K562 (cell line): Measurements from ENCODE around the gene TARBP2. TPM values are rescaled to one million over a fixed set of nuclear protein-coding genes. Genes with fewer than 3 reads are reported as not detected.

ENCODE experiments used
- ARID2 ChIP-seq: fragments of 450-650 bp; IDR thresholded peaks from 2 replicates; pipeline ENCODE4 v1.6.1; 2017; ENCODE audit warnings: antibody characterized with exemption, mild to moderate bottlenecking
- CC2D1A ChIP-seq: fragments of 450-650 bp; IDR thresholded peaks from 2 replicates; pipeline ENCODE4 v1.6.1; 2017; ENCODE audit warnings: mild to moderate bottlenecking
- CTBP1 ChIP-seq: fragments of 450-650 bp; IDR thresholded peaks from 2 replicates; pipeline ENCODE4 v1.6.1; 2016; ENCODE audit warnings: borderline replicate concordance
- DEAF1 ChIP-seq: fragments of 450-650 bp; formaldehyde crosslinking; IDR thresholded peaks from 2 replicates; pipeline ENCODE4 v1.4.0; 2020; ENCODE audit warnings: mild to moderate bottlenecking, moderate library complexity
- EWSR1 ChIP-seq: fragments of 450-650 bp; IDR thresholded peaks from 2 replicates; pipeline ENCODE4 v1.6.1; 2018; ENCODE audit warnings: borderline replicate concordance, mild to moderate bottlenecking, low read depth, moderate library complexity; ENCODE audit not compliant: partially characterized antibody
- GABPB2 ChIP-seq: fragments of 250-450 bp; sonication (Bioruptor Pico); conservative IDR thresholded peaks from 2 replicates; pipeline ENCODE4 v1.5.1; 2021; ENCODE audit warnings: mild to moderate bottlenecking
- GMEB1 ChIP-seq: fragments of 250-450 bp; sonication (Bioruptor Pico); IDR thresholded peaks from 2 replicates; pipeline ENCODE4 v1.4.0; 2020; ENCODE audit warnings: mild to moderate bottlenecking
- JUND ChIP-seq, 2 experiments: IDR thresholded peaks; 2 replicates in 1 of 2; 3 replicates in 1 of 2; pipeline ENCODE4 v1.6.1; 2011; ENCODE audit warnings: borderline replicate concordance in 2 of 2, low read depth in 2 of 2, low read length in 2 of 2, improper control_type of control experiment in 1 of 2, missing biosample characterization in 1 of 2, missing genetic modification characterization in 1 of 2, missing genetic modification reagents in 1 of 2
- MAX ChIP-seq: sonication (generic); formaldehyde crosslinking; IDR thresholded peaks from 2 replicates; pipeline ENCODE4 v1.9.0; 2022; ENCODE audit warnings: mild to moderate bottlenecking, missing genetic modification reagents
- MYC ChIP-seq, 2 experiments: fragments of 250-450 bp in 1 of 2; sonication (Bioruptor Pico) in 1 of 2; IDR thresholded peaks; 2 replicates each; pipeline versions ENCODE4 v1.5.1 to v1.6.1; 2012 to 2021; ENCODE audit warnings: low read depth in 2 of 2, borderline replicate concordance in 1 of 2, improper control_type of control experiment in 1 of 2, low read length in 1 of 2, mild to moderate bottlenecking in 1 of 2, moderate library complexity in 1 of 2
- RAD21 ChIP-seq, 2 experiments: fragments of 250-450 bp in 1 of 2; fragments of 450-650 bp in 1 of 2; sonication (Bioruptor Pico) in 1 of 2; formaldehyde crosslinking in 1 of 2; IDR thresholded peaks in 1 of 2; conservative IDR thresholded peaks in 1 of 2; 2 replicates each; pipeline versions ENCODE4 v1.4.0 to v1.8.0; 2020 to 2022; ENCODE audit warnings: mild to moderate bottlenecking in 2 of 2, moderate library complexity in 1 of 2
- RB1 ChIP-seq: fragments of 450-650 bp; IDR thresholded peaks from 2 replicates; pipeline ENCODE4 v1.6.1; 2017; ENCODE audit warnings: low read depth, mild to moderate bottlenecking
- RCOR1 ChIP-seq, 2 experiments: IDR thresholded peaks; 2 replicates each; pipeline ENCODE4 v1.6.1; 2012; ENCODE audit warnings: low read depth in 2 of 2, low read length in 2 of 2, borderline replicate concordance in 1 of 2, improper control_type of control experiment in 1 of 2
- SMAD3 ChIP-seq: fragments of 450-650 bp; formaldehyde crosslinking; conservative IDR thresholded peaks from 2 replicates; pipeline ENCODE4 v1.4.0; 2020; ENCODE audit warnings: mild to moderate bottlenecking
- STAG1 ChIP-seq: sonication (generic); formaldehyde crosslinking; IDR thresholded peaks from 2 replicates; pipeline ENCODE4 v1.5.0; 2020; ENCODE audit warnings: missing genetic modification reagents, borderline replicate concordance
- TEAD4 ChIP-seq, 2 experiments: sonication (generic) in 1 of 2; formaldehyde crosslinking in 1 of 2; IDR thresholded peaks; 2 replicates each; pipeline versions ENCODE4 v1.6.1 to v1.8.0; 2012 to 2022; ENCODE audit warnings: borderline replicate concordance in 1 of 2, inconsistent platforms in 1 of 2, low read length in 1 of 2, mild to moderate bottlenecking in 1 of 2, missing genetic modification reagents in 1 of 2
- YY1 ChIP-seq, 3 experiments: IDR thresholded peaks; 2 replicates each; pipeline ENCODE4 v1.6.1; 2011; ENCODE audit warnings: low read length in 2 of 3, mild to moderate bottlenecking in 2 of 3, moderate library complexity in 2 of 3, borderline replicate concordance in 1 of 3, control low read depth in 1 of 3, low read depth in 1 of 3; ENCODE audit not compliant: insufficient read depth in 3 of 3, insufficient replicate concordance in 2 of 3, control insufficient read depth in 1 of 3, insufficient read length in 1 of 3; ENCODE audit errors: extremely low read depth in 1 of 3
- ZC3H11A ChIP-seq: IDR thresholded peaks from 2 replicates; pipeline ENCODE4 v1.6.1; 2012; ENCODE audit warnings: low read depth, low read length, improper control_type of control experiment
- ZFP36 ChIP-seq: fragments of 150-350 bp; IDR thresholded peaks from 2 replicates; pipeline ENCODE4 v1.6.1; 2018; ENCODE audit warnings: low read length, low read depth; ENCODE audit not compliant: partially characterized antibody
- ZNF707 ChIP-seq: fragments of 250-450 bp; sonication (Bioruptor Pico); conservative IDR thresholded peaks from 2 replicates; pipeline ENCODE4 v1.8.0; 2022; ENCODE audit warnings: inconsistent platforms, mild to moderate bottlenecking, moderate library complexity
- polyA plus RNA-seq, 8 experiments: library from polyadenylated mRNA; depleted of rRNA in 4 of 8; stranded (reverse) in 5 of 8; unstranded in 3 of 8; fragments of >200 nt; fragmentation: Nextera tagmentation in 2 of 8; fragmentation: Illumina TruSeq in 1 of 8; extraction: Ambion mirVana in 2 of 8; extraction: Trizol in 1 of 8; gene quantifications; 2 replicates each; pipeline versions ENCODE4 v1.2.1 to v1.2.3, GENCODE V29; 2011 to 2014; ENCODE audit warnings: inconsistent platforms in 1 of 8, missing spikeins in 1 of 8
- total RNA-seq, 7 experiments: library from RNA; depleted of rRNA in 6 of 7; stranded (reverse); fragments of >200 nt in 6 of 7; fragmentation: Illumina TruSeq in 2 of 7; extraction: Trizol in 2 of 7; gene quantifications; 2 replicates each; pipeline versions ENCODE4 v1.2.1 to v1.2.3, GENCODE V29; 2011 to 2021; ENCODE audit warnings: low replicate concordance in 1 of 7

TARBP2 gene
- total and polyA plus RNA-seq, 9 of the 15 experiments (the other 6 are each of a cell fraction or from before 2014, with no cell fraction given), result 5.6 to 69.0 (median 44.6) TPM

GRCh38 chr12:53508534-53509170, 7.6 kb downstream of the TARBP2 start (continued):
- 0 out of 2 replicates have a peak, but pooled peaks have one; percentile 14 for TF ChIP-seq GMEB1
- TF ChIP-seq YY1 (IDR thresholded peaks at IDR 0.05; ENCODE audit: borderline replicate concordance in 1 of 3, control insufficient read depth in 1 of 3, extremely low read depth in 1 of 3, insufficient read depth in 3 of 3, insufficient read length in 1 of 3, insufficient replicate concordance in 2 of 3, low read depth in 1 of 3, low read length in 2 of 3), result peak in 2 of 3 experiments; percentile 82 to 88
- TF ChIP-seq MYC (IDR thresholded peaks at IDR 0.05; ENCODE audit: low read depth, low read length), result peak; percentile 39; the same call in 1 of the 2 replicates
- no peak for TF ChIP-seq MYC (CRISPR knock-in tag; IDR thresholded peaks at IDR 0.05; ENCODE audit: borderline replicate concordance, low read depth)
- TF ChIP-seq ZNF707 (CRISPR knock-in tag), result no peak
- peak; percentile 42; the same call in 1 of the 2 replicates for TF ChIP-seq CTBP1
- TF ChIP-seq SMAD3, result no peak
- TF ChIP-seq JUND (IDR thresholded peaks at IDR 0.05; ENCODE audit: borderline replicate concordance, low read depth, low read length), result peak; percentile 58
- no peak; the same call in 2 of the 3 replicates for TF ChIP-seq JUND (tag; IDR thresholded peaks at IDR 0.05; ENCODE audit: borderline replicate concordance, low read depth, low read length)
- 0 out of 4 replicates have a peak, but pooled peaks of 1 of the 2 experiments have one; percentile 47 for TF ChIP-seq RCOR1 (IDR thresholded peaks at IDR 0.05; ENCODE audit: borderline replicate concordance in 1 of 2, low read depth in 2 of 2, low read length in 2 of 2)
- peak; percentile 56; the same call in 1 of the 2 replicates for TF ChIP-seq ARID2
- TF ChIP-seq GABPB2 (CRISPR knock-in tag), result no peak
- peak; percentile 97 for TF ChIP-seq STAG1 (CRISPR knock-in tag)
- TF ChIP-seq CC2D1A, result peak; percentile 71; the same call in 1 of the 2 replicates
- 0 out of 2 replicates have a peak, but pooled peaks have one; percentile 10 for TF ChIP-seq MAX (CRISPR knock-in tag)
- no peak; the same call in 1 of the 2 replicates for TF ChIP-seq ZC3H11A
- peak; percentile 94 to 96 for TF ChIP-seq RAD21 (CRISPR knock-in tag; conservative IDR thresholded peaks at IDR 0.05 in 1 of 2, IDR thresholded peaks at IDR 0.05 in 1 of 2)
- 0 out of 2 replicates have a peak, but pooled peaks have one; percentile 22 for TF ChIP-seq RB1
- TF ChIP-seq EWSR1, result no peak
- peak; percentile 36 for TF ChIP-seq ZFP36
- peak; percentile 89 for TF ChIP-seq DEAF1 (CRISPR knock-in tag)
- 0 out of 2 replicates have a peak, but pooled peaks have one; percentile 19 for TF ChIP-seq TEAD4 (IDR thresholded peaks at IDR 0.05; ENCODE audit: low read length)
- no peak for TF ChIP-seq TEAD4 (CRISPR knock-in tag; IDR thresholded peaks at IDR 0.05; ENCODE audit: borderline replicate concordance)
